Endodermal cell (in vitro differentiated cells): Measurements from ENCODE around the gene MLX. TPM values are rescaled to one million over a fixed set of nuclear protein-coding genes. Genes with fewer than 3 reads are reported as not detected.

Source experiments
- DNase-seq: peaks from one replicate; pipeline ENCODE4 v3.0.0-alpha.2; 2017
- H3K27ac ChIP-seq: 2 replicates; pipeline ENCODE4 v1.5.1; 2013; ENCODE audit warnings: mild to moderate bottlenecking, low read depth, low read length, moderate library complexity
- H3K27me3 ChIP-seq: 2 replicates; pipeline ENCODE4 v1.6.1; 2013; ENCODE audit warnings: mild to moderate bottlenecking, low read length, moderate library complexity; ENCODE audit not compliant: insufficient read depth, control insufficient read depth, poor library complexity, severe bottlenecking
- H3K36me3 ChIP-seq: 2 replicates; pipeline ENCODE4 v1.7.0; 2013; ENCODE audit warnings: mild to moderate bottlenecking, low read length, moderate library complexity; ENCODE audit not compliant: control insufficient read depth, insufficient read depth
- H3K4me1 ChIP-seq: one replicate; pipeline ENCODE4 v1.7.0; 2013; ENCODE audit warnings: low read length; ENCODE audit not compliant: control insufficient read depth, insufficient read depth
- H3K4me3 ChIP-seq: 2 replicates; pipeline ENCODE4 v1.5.1; 2013; ENCODE audit warnings: mild to moderate bottlenecking, low read length, moderate library complexity
- H3K9ac ChIP-seq: 2 replicates; pipeline ENCODE4 v1.6.1; 2013; ENCODE audit warnings: mild to moderate bottlenecking, low read length, moderate library complexity; ENCODE audit not compliant: poor library complexity, severe bottlenecking; ENCODE audit errors: extremely low read depth
- H3K9me3 ChIP-seq: 2 replicates; pipeline ENCODE4 v1.6.1; 2013; ENCODE audit warnings: mild to moderate bottlenecking, low read length, moderate library complexity; ENCODE audit not compliant: control insufficient read depth
- H3K27ac Mint-ChIP-seq: 2 replicates; pipeline ENCODE4 v1.8.0; 2020; ENCODE audit warnings: mixed read lengths
- H3K27me3 Mint-ChIP-seq: 2 replicates; pipeline ENCODE4 v1.8.0; 2021; ENCODE audit warnings: mild to moderate bottlenecking, mixed read lengths; ENCODE audit not compliant: insufficient read depth
- H3K36me3 Mint-ChIP-seq: 2 replicates; pipeline ENCODE4 v1.8.0; 2020; ENCODE audit warnings: low read depth, mixed read lengths
- H3K4me1 Mint-ChIP-seq: 2 replicates; pipeline ENCODE4 v1.8.0; 2020; ENCODE audit warnings: mixed read lengths
- H3K4me3 Mint-ChIP-seq: 2 replicates; pipeline ENCODE4 v1.8.0; 2020; ENCODE audit warnings: mild to moderate bottlenecking, moderate library complexity, mixed read lengths
- H3K9me3 Mint-ChIP-seq: 2 replicates; pipeline ENCODE4 v1.8.0; 2020; ENCODE audit warnings: mild to moderate bottlenecking, mixed read lengths
- WGBS, 2 experiments: methylation state at CpG; one replicate each; pipeline versions ENCODE4 v1.1.5 to v1.1.7; 2013; ENCODE audit warnings: missing lambda C conversion rate in 2 of 2, mixed read lengths in 1 of 2; ENCODE audit not compliant: insufficient coverage in 1 of 2, insufficient read length in 1 of 2; 5-methylcytosine and 5-hydroxymethylcytosine counted together
- total RNA-seq, 2 donors: library from RNA; stranded (reverse); fragmentation: NEBNext Ultra II Directional in 1 of 2; extraction: Animal tissue kit (Norgen Biotek cat#: 25700) in 1 of 2; gene quantifications; 2 replicates in 1 of 2; 3 replicates in 1 of 2; pipeline ENCODE4 v1.2.1, GENCODE V29; 2021
- TF ChIP-seq, protein P1 (sequence below): fragments of 200-600 bp; sonication (generic); conservative IDR thresholded peaks from 2 replicates; pipeline ENCODE4 v1.5.0; 2021; ENCODE audit warnings: antibody characterized with exemption, mild to moderate bottlenecking

Gene MLX
- total RNA-seq, 2 donors from 2014 or later, result 37.1 to 38.5 TPM

DNA sequence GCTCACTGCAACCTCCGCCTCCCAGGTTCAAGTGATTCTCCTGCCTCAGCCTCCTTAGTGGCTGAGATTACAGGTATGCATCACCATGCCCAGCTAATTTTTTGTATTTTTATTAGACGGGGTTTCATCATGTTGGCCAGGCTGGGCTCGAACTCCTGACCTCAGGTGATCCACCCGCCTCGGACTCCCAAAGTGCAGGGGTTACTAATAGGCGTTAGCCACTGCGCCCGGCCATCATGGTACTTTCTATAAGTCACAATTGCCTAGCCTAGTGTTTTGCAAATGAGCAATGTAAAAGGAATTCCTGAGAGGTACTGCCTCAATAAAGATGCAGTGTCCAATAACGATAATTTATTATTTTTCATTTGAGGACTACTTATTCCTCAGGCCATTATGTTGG, 24.5 kb downstream of the MLX start:
- H3K9ac ChIP-seq, result no peak overlapping the region
- no peaks in the 10 kb centered on the region for H3K27me3 Mint-ChIP-seq
- no peaks in the 10 kb centered on the region for H3K27me3 ChIP-seq
- TF ChIP-seq, protein P1, sequence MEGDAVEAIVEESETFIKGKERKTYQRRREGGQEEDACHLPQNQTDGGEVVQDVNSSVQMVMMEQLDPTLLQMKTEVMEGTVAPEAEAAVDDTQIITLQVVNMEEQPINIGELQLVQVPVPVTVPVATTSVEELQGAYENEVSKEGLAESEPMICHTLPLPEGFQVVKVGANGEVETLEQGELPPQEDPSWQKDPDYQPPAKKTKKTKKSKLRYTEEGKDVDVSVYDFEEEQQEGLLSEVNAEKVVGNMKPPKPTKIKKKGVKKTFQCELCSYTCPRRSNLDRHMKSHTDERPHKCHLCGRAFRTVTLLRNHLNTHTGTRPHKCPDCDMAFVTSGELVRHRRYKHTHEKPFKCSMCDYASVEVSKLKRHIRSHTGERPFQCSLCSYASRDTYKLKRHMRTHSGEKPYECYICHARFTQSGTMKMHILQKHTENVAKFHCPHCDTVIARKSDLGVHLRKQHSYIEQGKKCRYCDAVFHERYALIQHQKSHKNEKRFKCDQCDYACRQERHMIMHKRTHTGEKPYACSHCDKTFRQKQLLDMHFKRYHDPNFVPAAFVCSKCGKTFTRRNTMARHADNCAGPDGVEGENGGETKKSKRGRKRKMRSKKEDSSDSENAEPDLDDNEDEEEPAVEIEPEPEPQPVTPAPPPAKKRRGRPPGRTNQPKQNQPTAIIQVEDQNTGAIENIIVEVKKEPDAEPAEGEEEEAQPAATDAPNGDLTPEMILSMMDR, result no peak
- DNase-seq, result no peak
- no peak overlapping the region for H3K4me3 ChIP-seq
- WGBS, 2 experiments, result 98% methylated on average over 9 of the region's 9 CpGs
- no peaks in the 10 kb centered on the region for H3K9me3 ChIP-seq
- H3K9me3 Mint-ChIP-seq, result no peaks in the 10 kb centered on the region
- H3K4me1 Mint-ChIP-seq, result no peaks in the 10 kb centered on the region
- H3K4me1 ChIP-seq, result no peaks in the 10 kb centered on the region
- H3K36me3 ChIP-seq, result peaks cover 49% of the 10 kb centered on the region
- peaks cover 56% of the 10 kb centered on the region for H3K36me3 Mint-ChIP-seq
- no peak overlapping the region for H3K4me3 Mint-ChIP-seq
- no peak overlapping the region for H3K27ac Mint-ChIP-seq
- H3K27ac ChIP-seq, result no peak overlapping the region

DNA sequence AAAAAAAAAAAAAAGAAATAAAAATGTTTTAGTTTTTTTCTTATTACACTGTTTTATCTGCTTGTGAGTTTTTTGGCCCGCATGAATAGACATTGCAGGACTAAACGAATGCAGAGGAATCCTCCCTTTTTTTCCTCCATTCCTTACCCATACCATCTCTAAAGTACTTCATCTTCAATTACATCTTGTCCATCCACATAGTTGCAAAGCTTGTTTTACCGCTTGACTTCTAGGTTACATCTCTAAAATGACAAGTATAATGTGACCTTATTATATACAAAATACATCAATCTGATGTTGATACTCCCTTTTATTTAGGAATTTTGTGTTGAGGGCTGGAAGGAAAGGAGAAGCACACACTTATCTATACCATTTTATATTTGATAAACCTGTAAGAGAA, 29.5 kb downstream of the MLX start:
- Histone ChIP-seq H3K9ac (no peak overlapping the region), H3K27me3 (no peaks in the 10 kb centered on the region), H3K4me1 (no peaks in the 10 kb centered on the region), H3K36me3 (peaks cover 12% of the 10 kb centered on the region), H3K4me3 (no peak overlapping the region), H3K9me3 (no peaks in the 10 kb centered on the region), H3K27ac (no peak overlapping the region)
- no peaks in the 10 kb centered on the region for H3K9me3 Mint-ChIP-seq
- no peaks in the 10 kb centered on the region for H3K27me3 Mint-ChIP-seq
- H3K36me3 Mint-ChIP-seq, result peaks cover 22% of the 10 kb centered on the region
- no peak overlapping the region for H3K4me3 Mint-ChIP-seq
- H3K27ac Mint-ChIP-seq, result no peak overlapping the region
- 92 to 100% methylated on average over 1 to 2 of the region's 3 CpGs for WGBS, 2 experiments
- no peaks in the 10 kb centered on the region for H3K4me1 Mint-ChIP-seq
- TF ChIP-seq, protein P1, result no peak
- DNase-seq, result no peak

DNA sequence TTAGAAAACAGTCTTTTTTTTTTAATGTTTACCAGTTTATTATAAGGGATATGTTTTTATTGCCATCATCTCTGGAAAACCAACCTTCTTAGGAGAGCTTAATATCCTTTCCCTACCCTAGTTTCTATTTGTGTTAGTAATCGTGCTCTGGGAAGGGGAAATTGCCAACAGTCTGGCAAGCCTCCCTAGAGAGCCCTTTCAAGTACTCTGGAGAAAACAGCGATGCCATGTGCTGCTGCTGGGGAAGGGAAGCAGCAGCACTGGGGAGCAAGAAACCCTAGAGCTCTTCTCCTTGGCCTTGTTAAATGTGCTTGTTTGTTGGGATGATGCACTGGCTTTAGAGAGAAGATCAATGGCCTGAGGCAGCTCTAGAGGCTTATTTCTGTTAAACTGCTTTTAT, 32.0 kb downstream of the MLX start:
- no peaks in the 10 kb centered on the region for H3K4me1 ChIP-seq
- H3K4me3 ChIP-seq, result no peak overlapping the region
- TF ChIP-seq, protein P1, result no peak
- H3K9me3 Mint-ChIP-seq, result no peaks in the 10 kb centered on the region
- no peak for DNase-seq
- no peak overlapping the region for H3K4me3 Mint-ChIP-seq
- no peak overlapping the region for H3K27ac ChIP-seq
- peaks cover 15% of the 10 kb centered on the region for H3K36me3 Mint-ChIP-seq
- no peak overlapping the region for H3K9ac ChIP-seq
- no peaks in the 10 kb centered on the region for H3K9me3 ChIP-seq
- peak overlapping the region; percentile 72 for H3K27ac Mint-ChIP-seq
- H3K4me1 Mint-ChIP-seq, result no peaks in the 10 kb centered on the region
- WGBS, 2 experiments, result 91 to 100% methylated on average over 2 of the region's 2 CpGs
- no peaks in the 10 kb centered on the region for H3K36me3 ChIP-seq
- H3K27me3 Mint-ChIP-seq, result no peaks in the 10 kb centered on the region
- H3K27me3 ChIP-seq, result no peaks in the 10 kb centered on the region
